NCI-H1092 (cell line): ENCODE measurements around the gene VIT.
A peak's percentile ranks its signal among the peaks of the same experiment; 100 is the strongest.

Experiments
- DNase-seq: peaks from one replicate; lab custom pipeline; 2025; lab: John Stamatoyannopoulos, UW

Gene VIT, protein sequence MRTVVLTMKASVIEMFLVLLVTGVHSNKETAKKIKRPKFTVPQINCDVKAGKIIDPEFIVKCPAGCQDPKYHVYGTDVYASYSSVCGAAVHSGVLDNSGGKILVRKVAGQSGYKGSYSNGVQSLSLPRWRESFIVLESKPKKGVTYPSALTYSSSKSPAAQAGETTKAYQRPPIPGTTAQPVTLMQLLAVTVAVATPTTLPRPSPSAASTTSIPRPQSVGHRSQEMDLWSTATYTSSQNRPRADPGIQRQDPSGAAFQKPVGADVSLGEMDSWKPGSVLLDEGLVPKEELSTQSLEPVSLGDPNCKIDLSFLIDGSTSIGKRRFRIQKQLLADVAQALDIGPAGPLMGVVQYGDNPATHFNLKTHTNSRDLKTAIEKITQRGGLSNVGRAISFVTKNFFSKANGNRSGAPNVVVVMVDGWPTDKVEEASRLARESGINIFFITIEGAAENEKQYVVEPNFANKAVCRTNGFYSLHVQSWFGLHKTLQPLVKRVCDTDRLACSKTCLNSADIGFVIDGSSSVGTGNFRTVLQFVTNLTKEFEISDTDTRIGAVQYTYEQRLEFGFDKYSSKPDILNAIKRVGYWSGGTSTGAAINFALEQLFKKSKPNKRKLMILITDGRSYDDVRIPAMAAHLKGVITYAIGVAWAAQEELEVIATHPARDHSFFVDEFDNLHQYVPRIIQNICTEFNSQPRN

GRCh38 chr2:36696533-36696932, at the start of gene VIT:
VIT (plus strand) TSS chr2:36696707; CDS start chr2:36716371, 19,664 bp downstream.
- no peak for DNase-seq

DNA sequence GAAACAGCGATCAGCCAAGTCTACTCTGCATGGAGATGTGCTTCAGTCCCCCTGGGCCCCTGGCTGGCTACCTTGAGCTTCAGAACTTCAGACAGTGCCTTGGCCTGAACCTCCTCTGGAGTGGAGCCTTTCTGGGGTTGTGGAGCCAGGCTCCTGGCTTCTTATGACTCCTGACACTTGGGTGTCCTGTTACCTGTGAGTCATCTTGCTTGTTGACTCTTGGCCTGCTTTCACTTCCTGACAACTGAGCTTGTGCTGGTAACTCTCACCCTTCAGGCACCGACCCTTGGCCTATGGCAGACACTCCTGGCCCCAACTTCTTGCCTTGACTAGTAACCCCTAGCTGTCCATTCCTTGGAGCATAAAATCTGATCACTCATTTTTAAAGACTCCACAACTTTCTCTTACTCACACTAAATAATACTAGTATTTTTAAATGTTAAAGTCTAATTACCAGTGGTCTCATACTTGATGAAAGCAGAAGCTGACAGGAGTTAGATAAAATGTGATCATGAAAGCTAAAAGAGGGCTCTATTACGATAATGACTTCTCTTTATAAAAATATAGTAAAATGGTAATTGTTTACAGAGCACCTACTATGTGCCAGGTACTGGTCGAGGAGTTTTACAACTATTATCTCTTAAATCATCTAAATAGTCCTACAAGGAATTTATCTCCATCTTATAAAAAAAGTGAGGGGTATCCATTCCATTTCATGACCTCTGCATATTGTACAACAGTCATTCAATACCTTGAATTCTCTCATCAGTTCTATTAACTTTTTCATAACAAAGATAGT, 46.3 kb upstream of the VIT start:
- no peak for DNase-seq

DNA sequence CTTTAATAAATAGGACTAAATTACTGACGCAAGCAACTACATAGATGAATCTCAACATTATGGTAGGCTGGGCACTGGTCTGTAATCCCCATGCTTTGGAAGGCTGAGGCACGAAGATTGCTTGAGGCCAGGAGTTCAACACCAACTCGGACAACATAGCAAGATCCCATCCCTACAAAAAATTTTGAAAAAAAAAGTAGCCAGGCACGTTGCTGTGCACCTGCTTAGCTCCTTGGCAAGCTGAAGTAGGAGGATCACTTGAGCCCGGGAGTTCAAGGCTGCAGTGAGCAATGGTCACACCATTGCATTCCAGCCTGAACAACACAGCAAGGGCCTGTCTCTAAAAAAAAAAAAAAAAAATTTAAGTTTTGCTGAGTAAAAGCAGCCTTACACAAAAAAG, 43.4 kb upstream of the VIT start:
- no peak for DNase-seq

DNA sequence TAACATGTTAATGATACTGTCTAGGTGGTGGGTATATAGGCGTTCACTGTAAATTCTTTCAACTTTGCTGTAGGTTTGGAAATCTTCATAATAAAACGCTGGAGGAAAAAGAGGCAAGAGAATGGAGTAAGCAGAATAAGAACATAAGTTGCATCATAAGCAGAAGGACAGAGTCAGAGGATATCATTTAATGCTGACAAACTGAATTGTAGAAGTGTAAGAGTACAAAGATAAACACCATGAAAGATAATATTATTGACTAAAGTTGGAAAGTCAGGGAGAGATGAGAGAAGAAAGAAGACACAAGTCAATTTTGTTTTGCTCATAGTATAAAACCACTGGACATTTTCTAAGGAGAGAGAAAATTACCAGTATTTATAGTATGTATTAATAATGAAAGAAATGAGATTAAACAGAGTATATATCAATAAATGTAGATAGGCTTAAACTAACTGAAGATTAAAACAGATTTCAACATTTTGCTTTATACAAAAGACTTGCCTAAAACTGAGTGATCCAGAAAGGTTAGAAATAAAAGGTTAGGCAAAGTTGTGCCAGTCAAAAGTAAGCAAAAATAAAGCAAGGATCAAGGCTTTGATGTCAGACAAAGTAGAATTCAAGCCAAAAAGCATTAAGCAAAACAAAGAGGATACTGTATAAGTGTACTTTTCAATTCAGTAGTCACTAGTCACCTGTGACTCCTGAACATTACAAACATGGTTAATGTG, 42.4 kb upstream of the VIT start:
- DNase-seq = no peak

GRCh38 chr2:36655453-36655852, 41.1 kb upstream of the VIT start:
- DNase-seq = no peak

GRCh38 chr2:36657703-36658102, 38.8 kb upstream of the VIT start:
- DNase-seq = no peak

GRCh38 chr2:36658277-36658748, 38.2 kb upstream of the VIT start:
- no peak for DNase-seq

GRCh38 chr2:36659218-36659617, 37.3 kb upstream of the VIT start:
- DNase-seq = no peak

DNA sequence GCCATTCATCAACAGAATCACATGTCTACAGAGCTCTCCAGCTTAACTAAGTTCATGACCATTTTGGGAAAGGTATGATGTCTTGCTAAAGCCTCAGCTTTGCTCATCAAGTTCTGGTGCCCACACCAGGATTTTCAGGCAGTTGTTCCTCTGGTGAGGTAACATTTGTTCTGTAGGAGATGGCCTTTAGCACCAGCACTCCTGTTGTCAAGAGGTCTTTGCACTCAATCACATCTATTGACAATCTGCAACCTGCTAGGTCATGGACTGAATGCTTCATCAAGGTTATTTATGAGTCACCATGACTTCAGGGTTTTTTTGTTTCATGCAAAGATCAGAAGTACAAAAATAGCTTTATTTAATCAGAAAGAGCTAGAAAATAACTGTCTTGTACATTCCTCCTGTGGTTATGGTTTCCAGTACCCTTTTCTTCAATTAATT, 36.6 kb upstream of the VIT start:
- DNase-seq = no peak

DNA sequence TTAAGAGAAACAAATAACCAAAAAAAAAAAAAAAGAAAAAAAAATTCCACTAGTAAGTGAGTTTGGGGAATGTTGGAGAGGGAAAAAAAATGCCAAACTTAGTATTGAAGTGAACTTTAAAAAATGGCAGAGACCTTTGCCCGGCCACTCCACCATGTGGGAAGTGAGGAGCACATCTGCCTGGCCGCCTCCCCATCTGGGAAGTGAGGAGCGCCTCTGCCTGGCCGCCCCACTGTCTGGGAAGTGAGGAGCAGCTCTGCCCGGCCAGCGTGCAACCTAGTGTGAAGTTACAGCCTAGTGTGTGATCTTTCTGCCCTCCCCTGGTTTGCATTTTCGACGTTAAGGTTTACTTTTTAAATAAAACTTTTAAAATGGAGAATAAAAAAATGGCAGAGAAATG, 33.9 kb upstream of the VIT start:
- no peak for DNase-seq

DNA sequence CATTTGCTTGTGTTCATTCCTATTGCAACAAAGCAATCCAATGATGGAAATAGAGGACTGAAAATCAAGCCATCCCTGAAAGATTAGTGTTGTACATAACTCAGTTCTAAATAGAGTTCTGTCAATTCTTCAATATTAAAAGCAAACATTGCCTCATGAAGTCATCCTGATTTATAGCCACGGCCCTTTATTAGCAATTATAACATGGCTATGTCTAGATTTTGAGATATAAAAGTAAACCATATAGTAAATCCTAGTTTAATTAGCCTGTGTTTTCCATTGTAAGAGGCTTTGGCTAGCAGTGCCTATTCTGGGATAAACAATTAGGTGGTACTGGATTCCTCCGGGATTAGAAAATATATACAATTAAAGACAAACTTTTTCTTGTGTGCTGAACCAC, 33.2 kb upstream of the VIT start:
- DNase-seq = no peak

DNA sequence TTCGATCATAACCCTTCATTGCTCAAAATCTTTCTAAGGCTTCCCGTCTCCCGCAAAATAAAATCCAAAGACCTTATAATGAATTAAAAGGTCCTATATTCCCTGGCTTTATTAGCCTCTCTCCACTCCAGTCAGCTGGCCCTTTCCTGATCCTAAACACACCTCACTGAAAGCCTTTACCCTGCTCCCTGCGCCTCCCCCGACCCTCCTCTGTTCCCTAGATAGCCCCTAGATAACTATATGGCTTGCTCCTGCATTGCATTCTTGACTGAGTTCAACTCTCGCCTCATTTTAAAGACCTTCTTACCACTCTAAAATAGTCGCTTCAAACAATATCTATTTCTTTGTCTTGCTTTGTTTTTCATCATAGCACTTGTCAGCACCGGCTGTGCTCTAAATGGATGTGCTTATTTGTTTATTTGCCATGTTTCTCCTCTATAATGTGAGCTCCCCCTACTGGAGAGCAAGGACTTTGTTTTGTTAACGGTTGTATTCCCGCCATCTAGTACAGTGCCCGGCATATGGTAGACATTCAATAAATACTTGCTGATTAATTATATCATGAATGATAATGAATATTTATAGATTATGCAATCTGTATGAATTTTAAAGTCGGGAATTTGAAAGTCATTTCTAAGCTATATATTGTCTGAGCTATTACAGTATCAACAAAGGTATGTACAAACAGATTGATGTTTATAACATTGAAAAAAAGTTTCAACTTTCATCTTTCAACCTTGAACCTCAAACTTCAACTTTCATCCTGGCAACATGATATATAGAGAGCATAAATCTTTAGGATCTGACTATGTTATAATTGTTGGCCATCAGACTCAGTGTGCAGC, 32.4 kb upstream of the VIT start:
- peak; percentile 13 for DNase-seq

- DNase-seq = no peak
Measured at GRCh38 chr2:36664696-36665076, 31.8 kb upstream of the VIT start.

GRCh38 chr2:36667931-36668330, 28.6 kb upstream of the VIT start:
- no peak for DNase-seq

DNA sequence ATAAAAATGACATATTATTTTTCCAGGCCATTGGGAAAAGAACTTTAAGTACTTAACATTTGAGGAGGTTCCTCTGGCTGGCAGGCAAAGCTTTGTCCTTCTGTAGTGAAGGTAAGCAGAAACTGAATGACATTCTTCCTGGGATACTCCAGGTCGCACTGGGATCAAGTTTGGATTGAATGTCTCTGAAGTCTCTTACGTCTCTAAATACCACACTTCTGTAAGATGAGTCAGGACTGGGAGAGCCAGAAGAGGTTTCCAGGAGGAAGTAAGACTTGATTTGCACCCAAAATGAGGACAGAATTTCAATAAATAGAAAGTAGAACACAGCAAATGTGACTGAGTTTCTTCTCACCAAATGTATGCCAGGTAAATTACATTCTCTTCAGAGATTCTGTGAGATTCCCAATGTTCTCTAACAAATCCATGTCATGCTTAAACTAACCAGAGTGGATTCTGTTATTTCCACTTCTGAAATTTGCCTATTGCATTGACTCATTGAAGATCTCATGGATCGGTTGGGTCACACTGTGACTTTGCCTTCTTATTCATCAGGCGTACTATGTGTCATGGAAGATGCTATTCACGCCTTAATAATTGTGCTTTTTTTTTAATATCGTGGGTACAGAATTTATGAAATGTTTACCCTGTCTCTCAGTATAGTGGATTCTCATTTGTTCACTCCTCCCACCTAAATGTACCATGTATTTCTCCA, 25.5 kb upstream of the VIT start:
- DNase-seq = no peak

GRCh38 chr2:36671731-36672130, 24.8 kb upstream of the VIT start:
- no peak for DNase-seq

DNA sequence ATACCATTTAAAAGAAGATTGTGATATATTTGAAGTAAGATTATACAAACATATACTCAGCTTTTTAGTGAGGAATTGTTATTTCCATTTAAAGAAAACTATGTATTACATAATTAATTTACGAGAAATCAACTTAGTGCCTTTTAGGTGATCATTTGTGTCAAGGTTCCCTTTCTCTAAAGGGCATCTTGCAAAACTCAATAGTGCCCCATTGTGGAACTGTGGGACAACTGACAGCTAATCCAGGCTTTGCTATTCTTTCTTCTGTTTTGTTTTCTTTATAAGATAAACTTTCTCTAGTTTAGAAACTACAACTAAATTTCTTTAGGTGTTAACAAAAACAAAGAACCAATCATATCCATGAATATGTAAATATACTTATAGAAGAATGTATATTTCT, 24.3 kb upstream of the VIT start:
- no peak for DNase-seq

DNA sequence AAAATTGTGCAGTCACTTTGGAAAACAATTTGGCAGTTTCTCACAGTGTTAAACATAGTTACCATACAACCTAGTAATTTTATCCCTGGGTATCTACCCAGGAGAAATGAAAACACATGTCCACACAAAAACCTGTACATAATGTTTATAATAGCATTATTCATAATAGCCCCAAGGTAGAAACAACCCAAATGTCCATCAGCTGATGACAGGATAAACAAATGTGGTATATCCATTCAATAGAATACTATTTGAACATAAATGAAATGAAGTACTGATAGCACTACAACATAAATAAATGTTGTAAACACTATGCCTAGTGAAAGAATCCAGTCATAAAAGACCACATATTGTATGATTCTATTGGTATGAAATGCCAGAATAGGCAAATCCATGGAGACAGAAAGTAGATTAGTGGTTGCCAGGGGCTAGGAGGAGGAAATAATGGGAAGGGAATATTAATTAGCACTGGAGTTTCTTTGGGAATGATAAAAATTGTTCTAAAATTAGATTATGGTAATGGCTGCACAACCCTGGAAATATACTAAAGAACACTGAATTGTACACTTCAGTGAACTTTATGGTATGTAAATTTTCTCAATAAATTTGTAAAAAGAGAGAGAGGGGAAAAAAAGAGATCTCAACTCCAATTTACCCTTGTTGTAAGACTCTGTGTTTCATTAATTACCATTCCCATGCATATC, 20.8 kb upstream of the VIT start:
- no peak for DNase-seq

DNA sequence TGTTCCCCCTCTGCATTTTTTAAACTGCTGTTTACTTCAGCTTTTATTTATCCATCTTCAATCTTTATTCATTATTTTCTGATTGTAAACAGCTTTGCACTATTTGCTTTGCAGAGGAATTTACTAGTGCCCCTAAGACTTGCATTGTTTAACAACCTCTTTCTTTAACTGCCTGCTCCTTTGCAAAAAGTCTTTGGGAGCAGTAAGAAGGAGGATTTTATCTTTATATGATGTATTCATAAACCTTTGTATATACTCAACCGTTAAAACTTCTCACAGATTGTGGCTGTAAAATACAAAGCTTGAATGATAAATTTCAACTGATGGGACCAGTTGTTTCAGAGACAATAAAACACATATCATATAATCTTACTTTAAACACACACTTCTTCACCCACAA, 20.1 kb upstream of the VIT start:
- no peak for DNase-seq

GRCh38 chr2:36677386-36677785, 19.1 kb upstream of the VIT start:
- DNase-seq = no peak
